GM19455 (cell line): Measurements from ENCODE around the gene LMO1.

Experiments
- ATAC-seq: cut with Tn5 transposase; IDR thresholded peaks from one replicate; pipeline ENCODE4 v1.9.1; 2021; ENCODE audit not compliant: unreplicated experiment

Gene LMO1

DNA sequence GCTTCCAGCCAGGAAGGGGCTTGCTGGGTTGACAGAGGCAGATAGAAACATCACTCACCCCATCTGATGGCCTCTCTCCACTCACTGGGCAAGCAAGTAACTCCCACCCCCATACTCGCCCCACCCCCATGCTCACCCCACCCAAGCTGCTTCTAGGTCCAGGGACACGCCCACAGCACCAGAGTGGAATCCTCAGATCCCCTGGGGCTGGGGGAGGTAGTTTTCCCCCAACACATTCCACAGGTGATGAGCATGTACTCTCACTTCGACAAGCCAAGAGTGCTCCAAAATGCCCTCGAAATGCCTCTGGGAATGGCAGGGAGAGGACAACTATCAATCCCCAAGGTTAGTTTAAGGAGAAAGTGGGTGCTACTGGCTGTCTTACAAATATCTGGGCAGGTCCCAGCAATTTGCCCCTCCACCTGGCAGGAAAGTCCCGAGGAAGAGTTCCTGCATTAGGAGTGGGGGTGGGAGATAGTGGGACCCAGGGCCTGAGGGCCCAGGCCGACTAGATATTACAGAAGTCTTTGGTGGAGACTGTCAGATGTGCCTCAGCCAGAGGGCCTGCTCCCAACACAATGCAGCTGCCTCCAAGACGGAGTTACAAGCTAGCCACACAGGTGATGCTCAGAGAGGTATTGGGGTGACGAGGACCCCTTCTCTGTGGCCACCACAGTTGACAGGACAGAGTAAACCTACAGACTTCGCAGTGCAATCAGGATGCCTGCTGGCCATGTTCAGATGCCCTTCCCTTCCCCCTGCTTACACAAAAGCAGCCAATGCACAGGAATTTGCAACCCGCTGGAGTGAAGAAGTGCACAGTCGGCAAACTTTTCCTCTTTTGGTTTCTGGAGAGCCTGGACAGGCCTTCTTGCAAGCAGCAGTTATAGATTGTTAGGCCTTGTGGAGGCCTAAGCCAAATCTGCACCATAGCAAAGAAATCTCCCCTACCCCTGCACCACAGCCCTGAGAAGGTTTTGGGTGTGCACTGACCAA lies 2.9 kb upstream of the LMO1 start:
- no peak for ATAC-seq

DNA sequence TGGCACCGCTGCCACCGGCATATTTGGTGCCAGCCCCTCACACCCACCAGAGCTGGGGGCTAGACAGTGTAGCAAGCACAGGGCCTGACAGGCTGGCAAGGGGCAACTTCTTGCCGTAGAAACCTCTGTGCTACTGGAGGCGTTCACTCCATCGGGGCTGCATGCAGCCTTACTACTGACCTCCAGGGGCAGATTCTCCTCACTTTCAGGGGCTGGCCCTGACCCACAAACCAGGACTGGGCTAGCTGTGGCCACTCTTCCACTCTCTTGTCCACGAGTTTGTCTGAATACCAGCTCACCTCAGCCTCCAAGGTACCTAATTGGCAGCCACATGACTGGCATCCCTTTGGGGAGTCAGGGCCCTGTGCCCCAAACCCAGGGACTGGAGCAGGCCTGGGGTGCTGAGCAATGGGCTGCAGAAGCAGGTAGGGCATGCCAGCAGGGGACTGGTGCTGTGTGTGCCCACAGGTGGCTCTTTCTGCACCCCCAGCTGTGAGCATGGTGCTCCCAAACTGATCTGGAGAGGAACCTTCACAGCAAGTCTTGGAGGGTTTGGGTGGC lies 2.1 kb upstream of the LMO1 start:
- no peak for ATAC-seq

DNA sequence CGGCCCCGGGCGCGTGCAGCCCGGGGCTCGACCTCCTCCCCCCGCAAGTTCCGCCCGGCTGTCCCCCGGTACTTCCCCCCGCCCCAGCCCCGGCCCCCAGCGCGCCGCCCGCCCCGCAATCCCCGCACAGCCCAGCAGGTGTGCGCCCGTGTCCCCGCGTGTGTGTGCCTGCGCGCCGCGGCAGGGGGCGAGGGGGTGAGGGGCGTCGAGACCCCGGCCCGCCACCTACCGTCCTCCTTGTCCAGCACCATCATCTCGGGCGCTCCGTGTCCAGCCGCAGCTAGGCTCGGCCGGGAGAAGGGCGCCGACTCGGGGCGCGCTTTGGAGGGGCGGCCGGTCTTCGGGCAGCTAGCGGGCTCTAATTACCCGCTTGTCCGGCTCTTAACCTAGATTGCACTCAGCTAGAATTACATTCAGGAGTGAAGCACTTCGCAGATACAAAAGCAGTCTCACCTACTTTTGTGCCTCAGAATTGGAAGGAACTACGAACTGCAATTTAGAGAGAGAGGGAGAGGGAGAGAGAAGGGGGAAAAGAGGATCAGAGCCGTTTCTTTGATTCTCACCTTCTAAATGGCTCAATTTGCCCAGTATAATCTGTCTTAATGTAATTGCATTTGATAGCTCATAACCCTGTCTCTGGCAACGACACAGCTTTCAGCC lies 439 bp downstream of the LMO1 start:
- ATAC-seq = no peak

DNA sequence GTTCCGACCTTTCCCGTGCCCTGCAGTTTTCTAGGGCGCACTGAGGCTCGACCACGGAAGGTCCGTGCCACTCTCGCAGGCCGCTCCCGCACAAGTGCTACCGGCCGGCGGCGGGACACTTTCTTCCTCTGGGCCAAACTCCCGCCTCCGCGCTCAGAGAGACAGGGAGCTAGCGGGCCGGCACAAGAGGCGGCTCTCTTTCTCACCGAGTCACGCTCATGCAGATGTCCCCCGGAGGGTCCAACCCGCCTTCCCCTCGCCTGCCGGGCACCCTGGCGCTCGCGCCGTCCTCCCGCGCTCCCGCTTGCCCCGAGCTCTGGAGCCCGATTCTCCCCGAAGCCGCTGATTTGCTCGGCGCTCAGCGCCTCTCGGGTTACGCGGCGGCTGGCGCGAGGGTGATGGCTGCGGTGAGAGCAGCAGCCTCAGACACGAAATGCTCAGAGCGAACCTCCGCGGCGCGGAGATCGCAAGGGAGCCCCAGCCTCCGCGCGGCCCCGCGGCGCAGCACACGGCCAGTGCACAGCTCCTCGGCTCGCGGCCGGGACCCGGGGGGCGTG lies 1.0 kb downstream of the LMO1 start:
- no peak for ATAC-seq

DNA sequence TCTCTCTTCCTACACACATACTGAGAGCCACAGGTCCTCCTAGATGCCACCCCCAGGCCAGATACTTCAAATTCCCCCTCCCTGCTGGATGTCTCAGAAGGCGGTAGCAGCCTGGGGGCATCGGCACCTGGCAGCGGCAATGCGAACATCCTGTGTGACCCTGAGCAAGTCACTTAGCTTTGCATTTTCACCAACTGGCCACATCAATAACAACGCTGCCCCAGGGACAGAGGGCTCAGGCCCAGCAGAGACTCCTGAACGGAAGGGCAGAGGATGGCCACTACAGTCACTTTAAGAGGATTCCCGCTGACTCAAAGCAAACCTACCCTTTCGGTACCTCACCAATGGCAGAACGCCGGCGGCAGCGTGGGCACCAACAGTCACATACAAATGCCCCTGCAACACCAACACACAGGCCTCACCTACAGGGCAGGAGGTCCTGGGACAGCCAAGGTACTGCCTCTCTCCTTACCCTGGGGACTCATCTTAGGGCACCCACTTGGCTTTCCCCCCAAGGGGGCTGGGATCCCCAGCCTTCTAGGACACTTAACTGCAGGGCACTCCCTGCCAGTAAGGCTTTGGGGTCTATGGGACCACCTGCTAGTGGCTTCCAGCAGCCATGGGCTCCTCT lies 1.6 kb downstream of the LMO1 start:
- no peak for ATAC-seq

DNA sequence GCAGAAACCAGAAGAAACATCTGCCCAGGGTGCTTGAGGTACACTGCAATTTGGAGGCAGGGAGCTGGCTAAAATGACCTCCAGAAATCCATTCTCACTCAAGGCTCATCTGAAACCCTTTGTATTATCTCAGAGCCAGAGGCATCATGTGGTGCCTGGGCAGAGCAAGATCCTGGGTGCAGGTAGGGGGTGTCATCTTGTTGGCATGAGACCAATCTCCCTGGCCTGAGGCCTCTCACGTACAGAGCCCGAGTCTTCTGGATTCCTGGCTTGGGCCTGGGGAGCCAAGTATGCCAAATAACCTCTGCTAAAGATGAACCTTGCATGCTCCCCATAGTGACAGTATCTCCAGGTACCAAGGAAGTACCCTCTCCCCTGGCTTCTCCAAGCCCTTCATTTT lies 2.4 kb downstream of the LMO1 start:
- no peak for ATAC-seq

DNA sequence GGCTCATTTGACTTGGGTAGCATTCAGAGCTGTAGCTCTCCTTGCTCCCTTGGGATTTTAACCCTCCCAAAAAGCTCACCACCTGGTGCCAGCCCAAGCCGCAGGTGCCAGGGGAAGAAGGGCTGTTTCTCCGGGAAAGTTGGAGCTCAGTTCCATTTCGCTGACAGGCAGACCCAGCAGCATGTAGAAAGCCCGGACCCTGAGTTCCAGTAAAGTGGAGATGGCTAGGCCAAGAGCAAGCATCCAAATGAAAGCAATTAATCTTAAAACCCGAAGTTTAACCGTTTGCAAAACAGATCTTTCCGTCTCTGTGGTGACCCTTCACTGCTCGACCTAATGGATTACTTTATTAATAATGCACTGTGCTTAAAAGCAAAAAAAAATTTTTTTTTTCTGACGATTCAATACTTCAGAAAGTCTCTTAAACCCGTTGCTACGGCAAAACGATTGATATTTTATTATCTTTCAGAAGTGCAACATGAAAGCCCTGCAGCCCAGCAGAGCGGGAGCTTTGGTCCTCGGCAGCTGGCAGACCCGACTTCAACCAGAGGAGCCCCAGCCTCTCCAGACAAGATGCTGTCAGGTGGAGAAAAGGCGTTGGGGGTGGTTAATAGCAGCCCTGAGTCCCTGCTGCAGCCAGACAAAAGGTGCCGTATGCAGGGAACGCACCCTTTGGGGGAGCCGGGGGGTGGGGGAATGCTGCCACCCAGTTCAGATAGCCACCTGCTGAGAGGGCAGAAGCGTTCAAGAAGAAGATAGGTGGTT lies 3.3 kb downstream of the LMO1 start:
- ATAC-seq = no peak

DNA sequence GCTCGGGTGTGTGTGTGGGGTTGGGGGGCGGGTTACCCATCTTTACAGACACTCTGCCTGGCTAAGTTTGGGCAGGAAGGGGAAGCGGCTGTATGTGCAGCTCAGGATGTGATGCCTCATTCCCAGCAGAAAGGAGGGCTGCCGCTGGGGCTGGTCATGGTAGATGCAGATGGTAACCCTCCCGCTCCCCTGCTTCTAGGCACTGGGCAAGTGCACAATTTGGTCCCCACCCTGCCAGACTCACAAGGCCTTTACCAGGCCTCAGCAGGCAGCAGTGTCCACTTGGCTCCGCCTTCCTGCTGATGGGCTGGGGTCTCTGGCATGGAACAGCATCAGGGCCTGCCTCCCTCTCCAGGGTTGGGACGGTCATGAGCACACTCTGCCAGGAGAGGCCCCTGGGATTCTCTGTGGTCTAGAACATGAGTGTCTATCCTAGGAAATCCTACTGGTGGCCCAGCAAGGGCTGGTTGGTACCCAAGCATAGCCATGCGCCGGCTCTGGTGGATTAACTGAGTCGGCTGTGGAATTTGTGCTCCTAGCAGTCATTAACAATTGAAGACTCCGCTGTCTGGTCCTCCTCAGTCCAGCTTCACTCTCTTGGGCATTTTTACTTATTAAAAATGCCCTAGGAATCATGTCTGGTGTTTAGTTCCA lies 4.2 kb downstream of the LMO1 start:
- no peak for ATAC-seq

DNA sequence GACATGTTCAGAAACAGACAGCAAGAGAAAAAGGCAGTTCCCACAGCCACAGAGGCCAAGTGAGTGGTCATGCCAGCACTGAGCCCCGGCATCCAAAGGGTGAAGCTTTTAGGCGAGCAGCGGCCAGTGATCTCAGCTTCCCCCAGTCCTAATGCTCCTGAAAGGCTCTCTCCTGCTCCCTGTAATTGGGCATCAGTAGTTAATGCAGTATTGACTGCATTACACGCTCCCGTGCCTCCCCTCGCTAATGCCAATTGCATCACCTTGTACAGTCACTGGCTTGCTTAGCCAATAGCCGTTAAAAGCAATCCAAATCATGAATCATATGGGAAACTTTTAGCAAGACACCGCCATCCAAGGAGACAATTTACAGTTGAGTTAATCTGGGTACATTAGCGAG lies 4.9 kb downstream of the LMO1 start:
- ATAC-seq = no peak

DNA sequence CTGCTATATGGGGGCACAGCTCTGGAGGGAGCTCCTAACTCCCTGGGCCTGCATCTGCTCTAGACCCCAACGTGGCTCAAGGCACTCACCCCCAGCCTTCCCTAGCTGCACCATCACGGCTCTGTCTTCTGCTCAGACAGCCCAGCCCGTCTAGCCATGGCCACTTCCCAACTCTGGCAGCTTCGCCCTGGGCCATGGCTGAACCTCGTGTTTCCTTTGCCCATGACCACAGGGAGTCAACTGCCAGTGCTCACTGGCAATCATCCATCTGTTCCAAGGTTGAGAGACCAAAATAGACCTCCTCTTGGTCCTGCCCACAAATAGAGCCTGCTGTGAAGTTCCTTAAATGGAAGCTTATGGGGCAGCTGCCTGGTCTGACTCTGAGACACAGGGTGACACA lies 5.4 kb downstream of the LMO1 start:
- no peak for ATAC-seq

DNA sequence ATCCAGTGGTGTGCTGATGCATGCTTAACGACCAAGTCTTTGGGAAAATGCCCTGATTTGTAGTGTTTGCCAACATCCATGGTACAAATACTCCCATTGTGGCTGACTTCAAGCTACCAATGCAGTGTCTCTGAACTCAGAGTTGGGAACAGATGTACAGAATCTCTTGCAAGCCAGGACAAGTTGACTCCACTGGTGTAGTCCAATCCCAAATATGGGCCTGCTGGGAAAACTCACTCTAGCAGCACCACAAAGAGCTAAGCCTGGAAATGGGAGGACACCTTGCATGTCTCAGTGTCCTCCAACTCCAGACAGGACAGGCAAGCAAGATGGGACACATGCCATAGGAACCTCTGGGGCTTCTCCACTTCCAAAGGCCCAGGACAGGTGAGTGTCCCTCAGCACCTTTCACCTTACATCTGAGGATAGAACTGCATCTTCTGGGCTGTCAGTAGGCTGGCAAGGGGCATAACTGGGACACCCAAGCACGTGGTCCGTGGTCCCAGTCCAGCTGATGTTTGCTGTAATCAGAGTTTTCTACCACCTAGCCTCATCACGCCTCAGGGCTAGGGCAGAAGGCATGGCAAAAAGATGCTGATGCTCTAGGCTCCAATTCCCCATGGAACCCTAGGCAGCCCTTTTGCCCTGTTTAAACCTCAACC lies 6.5 kb downstream of the LMO1 start:
- ATAC-seq = no peak

DNA sequence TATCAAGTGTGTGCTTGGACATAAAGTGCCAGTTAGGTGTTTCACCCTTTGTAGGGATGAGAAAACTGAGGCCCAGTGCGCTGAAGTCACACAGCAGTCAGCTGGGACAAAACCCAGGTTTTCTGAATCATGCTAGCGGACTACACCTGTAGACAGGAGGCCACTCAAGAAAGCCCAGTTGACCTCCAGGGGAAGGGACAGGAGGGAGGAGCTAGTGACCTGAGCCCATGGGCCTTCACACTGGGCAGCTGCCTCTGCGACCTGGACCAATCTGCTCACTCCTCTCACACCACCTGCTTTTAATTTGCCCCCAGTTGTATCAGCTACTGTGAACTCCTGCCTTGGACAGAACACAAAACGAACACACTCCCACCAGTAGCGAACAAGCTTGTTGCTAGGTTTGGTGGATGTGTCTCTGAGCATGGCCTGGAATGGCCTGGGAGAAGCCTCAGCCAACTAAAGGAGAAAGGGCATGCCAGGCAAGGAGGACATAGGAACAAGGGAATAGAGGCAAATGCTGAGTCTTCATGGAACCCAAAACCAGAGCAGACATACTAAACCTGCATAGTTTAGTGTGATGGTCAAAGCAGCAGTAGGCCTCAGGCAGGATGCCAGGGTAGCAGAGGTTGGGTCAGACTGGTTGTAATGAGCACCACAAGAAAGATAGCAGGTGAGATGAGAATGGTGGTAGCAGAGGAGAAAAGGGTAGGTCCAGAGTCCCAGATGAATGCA lies 7.2 kb downstream of the LMO1 start:
- no peak for ATAC-seq

DNA sequence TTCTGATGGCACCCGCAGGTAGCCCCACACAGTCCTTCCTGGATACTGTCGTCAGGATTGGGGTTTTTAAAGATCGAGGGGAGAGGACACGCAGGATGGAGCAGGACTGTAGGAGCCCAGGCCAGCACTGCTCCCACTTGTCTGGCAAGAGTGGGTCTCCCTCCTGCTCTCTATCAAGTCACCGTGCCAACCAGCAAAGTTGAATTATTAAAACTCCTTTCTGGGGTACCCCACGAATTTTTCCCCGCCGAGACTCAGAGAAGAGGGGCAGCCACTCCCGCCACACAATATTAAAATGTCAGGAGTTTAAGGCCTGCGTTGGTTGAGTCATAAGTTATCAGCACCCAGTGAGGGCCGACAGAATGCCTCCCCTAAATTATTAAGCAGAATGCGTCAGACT lies 10.1 kb downstream of the LMO1 start:
- no peak for ATAC-seq

DNA sequence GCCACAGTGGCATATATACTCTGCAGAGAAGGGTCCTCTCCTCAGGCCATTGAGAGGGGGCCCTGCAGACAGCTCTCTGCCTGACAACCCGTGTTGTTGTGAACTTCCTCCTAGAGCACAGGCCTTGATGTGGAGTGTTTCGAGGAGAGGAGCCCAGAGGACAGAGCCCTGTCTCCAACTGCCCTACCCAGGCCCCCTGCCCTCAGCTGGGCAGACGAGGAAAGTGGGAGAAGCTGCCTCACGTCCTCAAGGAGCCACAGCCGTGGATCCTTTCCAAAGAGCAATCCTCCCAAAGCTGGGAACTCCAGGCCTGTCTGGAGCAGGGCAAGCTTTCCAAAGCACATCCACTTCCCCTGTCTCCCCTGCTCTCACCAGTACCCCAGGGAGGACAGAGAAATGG lies 10.7 kb downstream of the LMO1 start:
- no peak for ATAC-seq

DNA sequence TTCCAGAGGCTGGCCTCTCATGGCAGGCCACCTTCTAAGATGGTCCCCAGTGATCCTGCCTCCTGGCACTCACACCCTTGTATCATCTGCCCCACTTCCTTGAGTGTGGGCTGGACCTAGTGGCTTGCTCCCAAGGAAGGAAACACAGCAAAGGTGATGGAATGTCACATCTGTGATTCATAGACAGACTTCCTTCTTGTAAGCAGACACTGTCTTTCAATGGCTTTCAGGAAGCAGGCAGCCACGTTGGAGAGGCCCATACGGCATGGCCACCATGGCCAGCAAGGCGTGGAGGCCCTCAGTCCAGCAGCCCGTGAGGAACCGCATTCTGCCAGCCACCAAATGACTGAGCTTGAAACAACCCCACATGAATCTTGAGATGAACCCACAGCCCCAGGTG lies 11.3 kb downstream of the LMO1 start:
- no peak for ATAC-seq

DNA sequence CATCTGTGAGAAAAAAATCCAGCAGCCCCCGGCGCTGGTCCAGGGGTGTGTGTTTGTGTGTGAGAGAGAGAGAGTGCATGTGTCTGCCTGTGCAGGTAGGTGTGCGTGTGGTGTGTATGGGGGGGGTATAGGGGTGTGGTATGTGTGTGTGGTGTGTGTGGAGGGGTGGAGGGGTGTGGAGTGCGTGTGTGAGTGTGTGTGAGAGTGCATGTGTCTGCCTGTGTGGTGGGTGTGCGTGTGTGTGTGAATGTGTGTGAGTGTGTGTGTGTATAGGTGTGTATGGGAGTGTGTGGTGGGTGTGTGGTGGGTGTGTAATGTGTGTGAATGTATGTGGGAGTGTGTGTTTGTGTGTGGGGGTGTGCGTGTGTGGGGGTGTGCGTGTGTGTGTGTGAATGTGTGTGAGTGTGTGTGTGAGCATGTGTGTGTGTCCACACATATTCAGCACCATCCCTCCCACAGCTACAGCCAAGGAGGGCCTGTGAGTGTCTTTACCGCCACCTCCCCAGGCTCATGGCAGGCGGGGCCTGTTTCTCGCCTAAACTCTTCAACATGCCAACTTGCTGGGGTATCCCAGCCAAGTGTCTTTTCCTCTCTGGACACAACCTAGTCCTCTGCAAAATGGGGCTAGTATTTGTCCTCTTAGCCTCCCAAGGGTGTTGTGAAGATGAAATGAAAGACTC lies 11.9 kb downstream of the LMO1 start:
- no peak for ATAC-seq

DNA sequence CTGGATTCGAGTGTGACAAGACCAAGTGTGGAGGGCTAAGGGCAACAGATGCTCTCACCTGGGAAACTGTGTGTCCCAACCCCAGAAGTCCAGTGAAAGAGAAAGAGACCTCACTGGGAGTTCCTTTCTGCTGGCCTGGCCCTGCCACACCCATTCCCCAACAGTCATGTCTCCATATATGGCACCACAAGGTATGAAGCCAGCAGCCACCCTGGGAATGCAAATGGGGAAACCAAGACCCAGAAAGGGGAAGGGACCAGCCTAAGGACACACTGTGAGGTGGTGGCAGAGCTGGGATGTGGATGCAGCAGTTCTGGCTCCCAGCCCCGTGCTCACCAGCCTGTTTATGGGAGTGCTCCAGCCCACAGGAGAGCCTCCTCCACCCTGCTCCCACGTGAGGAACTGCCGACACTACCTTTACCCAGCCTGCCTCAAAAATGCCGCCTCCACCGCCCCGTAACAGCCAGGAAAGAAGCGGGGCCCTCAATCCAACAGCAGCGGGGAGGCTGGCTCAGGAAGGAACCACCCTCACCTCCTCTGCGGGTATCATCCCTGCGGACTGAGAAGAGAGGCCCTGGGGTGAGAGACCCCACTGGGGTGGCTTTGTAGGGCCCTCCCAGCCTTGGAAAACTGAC lies 12.6 kb downstream of the LMO1 start:
- no peak for ATAC-seq

DNA sequence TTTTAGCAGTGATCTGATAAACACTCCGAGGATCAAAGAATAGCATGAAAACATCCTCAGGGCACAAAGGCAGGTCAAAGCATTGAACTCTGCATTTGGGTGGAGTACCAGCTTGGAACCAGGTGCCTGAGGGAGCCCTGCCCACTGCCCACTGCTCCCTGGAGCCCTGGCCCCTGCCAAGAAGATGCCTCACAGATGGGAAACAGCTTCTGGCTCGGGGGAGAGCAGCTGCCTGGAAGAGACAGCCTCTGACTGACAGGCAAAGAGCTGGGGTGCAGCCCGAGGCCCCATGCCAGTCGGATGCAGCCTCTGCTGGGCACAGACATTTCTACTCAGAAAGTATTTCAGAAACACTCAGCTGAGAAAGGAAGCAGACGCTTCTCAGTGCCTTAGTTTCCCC lies 13.2 kb downstream of the LMO1 start:
- no peak for ATAC-seq
